ENCODE results near the gene SLC38A1.

GRCh38 chr12:46221255-46222128 lies 47.4 kb downstream of the SLC38A1 start:
- TF ChIP-seq CTCF (conservative IDR thresholded peaks at IDR 0.05; ENCODE audit: low read length) (no peak), EZH2phosphoT487 (IDR thresholded peaks at IDR 0.05; ENCODE audit: borderline replicate concordance, low read depth, low read length) (no peak)

All from OCI-LY7 (cell line).